Right atrium auricular region (tissue), 2 donors: Measurements from ENCODE around the gene DGKG. TPM values are rescaled to one million over a fixed set of nuclear protein-coding genes. Genes with fewer than 3 reads are reported as not detected.
A peak's percentile ranks its signal among the peaks of the same experiment; 100 is the strongest.

Experiments
- DNase-seq: peaks from one replicate; pipeline ENCODE4 v3.0.0-alpha.2; 2019; ENCODE audit warnings: low spot score
- H3K27ac ChIP-seq, 2 donors: fragments of 200-600 bp; sonication (generic); 1 replicate in 1 of 2; 2 replicates in 1 of 2; pipeline ENCODE4 v1.5.1; 2016 to 2019
- H3K27me3 ChIP-seq, 2 donors: fragments of 200-600 bp; sonication (generic); one replicate each; pipeline versions ENCODE4 v1.5.1 to v1.6.0; 2017 to 2019
- H3K36me3 ChIP-seq: fragments of 200-600 bp; sonication (generic); one replicate; pipeline ENCODE4 v1.5.1; 2016
- H3K4me1 ChIP-seq, 2 donors: fragments of 200-600 bp; sonication (generic); one replicate each; pipeline versions ENCODE4 v1.5.1 to v1.6.0; 2017 to 2019
- H3K4me3 ChIP-seq, 2 donors: fragments of 200-600 bp; sonication (generic); 1 replicate in 1 of 2; 2 replicates in 1 of 2; pipeline ENCODE4 v1.5.1; 2017 to 2019; ENCODE audit warnings: mild to moderate bottlenecking in 1 of 2, moderate library complexity in 1 of 2
- H3K9me3 ChIP-seq, 2 donors: fragments of 200-600 bp; sonication (generic); one replicate each; pipeline ENCODE4 v1.5.1; 2019
- CTCF ChIP-seq, 2 donors: fragments of 200-600 bp; sonication (generic); IDR thresholded peaks; one replicate each; pipeline ENCODE4 v1.5.1; 2019; ENCODE audit warnings: antibody characterized with exemption in 2 of 2
- total RNA-seq, 2 donors: library from RNA; depleted of rRNA; stranded (reverse); fragments of >200 nt; gene quantifications; one replicate each; pipeline ENCODE4 v1.1.0, GENCODE V29; 2016

DGKG gene
- total RNA-seq, 2 donors from 2014 or later = 25.1 to 27.4 TPM

DNA sequence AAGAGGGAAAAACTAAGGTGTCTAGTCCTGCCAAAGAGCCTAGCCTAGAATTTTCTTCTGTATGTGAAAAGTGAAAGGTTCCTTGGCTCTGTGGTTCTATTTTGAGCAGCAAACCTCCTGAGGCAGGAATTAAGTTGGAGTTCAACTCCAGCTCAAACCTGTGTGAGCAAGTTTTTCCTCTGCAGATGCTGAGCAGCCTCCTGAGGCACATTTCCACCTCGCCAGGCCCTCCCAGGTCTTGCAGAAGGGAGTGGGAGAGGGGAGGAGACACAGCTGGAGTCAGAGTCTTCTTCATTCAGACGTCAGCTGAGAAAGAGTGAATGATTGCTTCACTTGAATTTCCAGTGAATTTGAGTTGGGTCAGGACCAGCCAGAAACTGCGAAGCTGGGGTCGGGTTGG is 183.6 kb downstream of the DGKG start:
- Histone ChIP-seq H3K27me3 (no peaks in the 10 kb centered on the region), H3K9me3 (no peaks in the 10 kb centered on the region), H3K36me3 (no peaks in the 10 kb centered on the region), H3K4me1 (peaks cover 0 to 4% of the 10 kb centered on the region in 2 donors), H3K27ac (no peak overlapping the region), H3K4me3 (no peak overlapping the region)
- no peak for DNase-seq
- TF ChIP-seq CTCF (IDR thresholded peaks at IDR 0.05) = no peak

- H3K36me3 ChIP-seq = no peaks in the 10 kb centered on the region
- no peak for DNase-seq
- peaks cover 0 to 9% of the 10 kb centered on the region in 2 donors for H3K4me1 ChIP-seq
- no peak overlapping the region for H3K4me3 ChIP-seq
- no peaks in the 10 kb centered on the region for H3K27me3 ChIP-seq
- no peak for TF ChIP-seq CTCF (IDR thresholded peaks at IDR 0.05)
- H3K9me3 ChIP-seq = no peaks in the 10 kb centered on the region
- H3K27ac ChIP-seq = no peak overlapping the region
Observed at GRCh38 chr3:186176373-186176990, 185.6 kb downstream of the DGKG start.

GRCh38 chr3:186173224-186173815 is 188.7 kb downstream of the DGKG start:
- DNase-seq = no peak
- H3K27me3 ChIP-seq = no peaks in the 10 kb centered on the region
- no peak overlapping the region for H3K4me3 ChIP-seq
- H3K9me3 ChIP-seq = no peaks in the 10 kb centered on the region
- H3K36me3 ChIP-seq = no peaks in the 10 kb centered on the region
- H3K4me1 ChIP-seq = peaks cover 0 to 9% of the 10 kb centered on the region in 2 donors
- no peak for TF ChIP-seq CTCF (IDR thresholded peaks at IDR 0.05)
- H3K27ac ChIP-seq = peak overlapping the region in 1 of 2 donors; percentile 23

GRCh38 chr3:186172353-186172752 is 189.7 kb downstream of the DGKG start:
- no peak for TF ChIP-seq CTCF (IDR thresholded peaks at IDR 0.05)

DNA sequence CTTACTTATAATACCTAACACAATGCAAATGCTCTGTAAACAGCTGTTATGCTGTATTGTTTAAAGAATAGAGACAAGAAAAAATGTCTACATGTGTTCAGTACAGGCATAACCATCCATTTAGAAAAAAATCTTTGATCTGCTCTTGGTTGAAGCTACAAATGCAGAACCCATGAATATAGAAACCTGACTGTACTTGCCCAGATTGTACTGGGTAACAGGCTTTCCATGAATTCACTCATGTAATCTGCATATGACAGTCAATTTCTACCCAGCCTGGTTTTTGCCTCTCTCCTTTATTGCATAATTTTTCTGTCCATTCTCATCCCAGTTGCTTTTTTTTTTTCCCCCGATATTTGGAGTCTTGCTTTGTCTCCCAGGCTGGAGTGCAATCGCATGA is 190.5 kb downstream of the DGKG start:
- H3K9me3 ChIP-seq = no peaks in the 10 kb centered on the region
- H3K4me3 ChIP-seq = no peak overlapping the region
- H3K36me3 ChIP-seq = no peaks in the 10 kb centered on the region
- H3K4me1 ChIP-seq = peaks cover 0 to 9% of the 10 kb centered on the region in 2 donors
- DNase-seq = no peak
- TF ChIP-seq CTCF (IDR thresholded peaks at IDR 0.05) = no peak
- no peaks in the 10 kb centered on the region for H3K27me3 ChIP-seq
- H3K27ac ChIP-seq = no peak overlapping the region

More at GRCh38 chr3:186172353-186172752, 189.7 kb downstream of the DGKG start:
- H3K4me1 ChIP-seq = peaks cover 0 to 9% of the 10 kb centered on the region in 2 donors
- no peaks in the 10 kb centered on the region for H3K9me3 ChIP-seq
- no peaks in the 10 kb centered on the region for H3K27me3 ChIP-seq
- H3K36me3 ChIP-seq = no peaks in the 10 kb centered on the region
- no peak for DNase-seq
- no peak overlapping the region for H3K4me3 ChIP-seq
- no peak overlapping the region for H3K27ac ChIP-seq
